ENCODE measurements around the gene STAT1.
A peak's percentile ranks its signal among the peaks of the same experiment; 100 is the strongest.
"Not testable (repeated sequence)": the region's sequence is repeated elsewhere in the genome, so short reads cannot be mapped to it uniquely, and the experiment has no call there.

The STAT1 gene

GRCh38 chr2:190961918-190962487, 52.0 kb downstream of the STAT1 start:
- no peak overlapping the region for H3K9ac ChIP-seq (ENCODE audit: low read length)
- H3K36me3 ChIP-seq (ENCODE audit: control insufficient read depth, insufficient read depth, low read length) = peaks cover 4% of the 10 kb centered on the region
- no peaks in the 10 kb centered on the region for H3K27me3 ChIP-seq (ENCODE audit: control insufficient read depth, insufficient read depth, low read length)
- no peak overlapping the region for H3K4me3 ChIP-seq (ENCODE audit: low read length)
- no peaks in the 10 kb centered on the region for H3K9me3 ChIP-seq (ENCODE audit: control insufficient read depth, low read length)
- H3K4me1 ChIP-seq (ENCODE audit: control insufficient read depth, insufficient read depth, low read length) = no peaks in the 10 kb centered on the region

DNA sequence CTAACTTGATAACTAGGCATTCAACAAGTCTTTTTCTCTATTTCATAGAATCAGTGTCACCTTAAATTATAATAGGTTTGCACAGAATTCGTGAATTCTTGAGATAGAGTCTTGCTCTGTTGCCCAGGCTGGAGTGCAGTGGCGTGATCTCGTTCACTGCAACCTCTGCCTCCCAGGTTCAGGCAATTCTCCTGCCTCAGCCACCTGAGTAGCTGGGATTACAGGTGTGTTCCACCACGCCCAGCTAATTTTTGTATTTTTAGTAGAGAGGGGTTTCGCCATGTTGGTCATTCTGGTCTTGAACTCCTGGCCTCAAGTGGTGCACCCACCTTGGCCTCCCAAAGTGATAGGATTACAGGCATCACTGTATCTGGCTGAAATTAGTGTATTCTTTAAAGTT, 52.9 kb downstream of the STAT1 start:
- H3K27me3 ChIP-seq (ENCODE audit: control insufficient read depth, insufficient read depth, low read length); H3K9ac ChIP-seq (ENCODE audit: low read length); H3K9me3 ChIP-seq (ENCODE audit: control insufficient read depth, low read length); H3K4me3 ChIP-seq (ENCODE audit: low read length); H3K4me1 ChIP-seq (ENCODE audit: control insufficient read depth, insufficient read depth, low read length); H3K36me3 ChIP-seq (ENCODE audit: control insufficient read depth, insufficient read depth, low read length): not testable (repeated sequence)

DNA sequence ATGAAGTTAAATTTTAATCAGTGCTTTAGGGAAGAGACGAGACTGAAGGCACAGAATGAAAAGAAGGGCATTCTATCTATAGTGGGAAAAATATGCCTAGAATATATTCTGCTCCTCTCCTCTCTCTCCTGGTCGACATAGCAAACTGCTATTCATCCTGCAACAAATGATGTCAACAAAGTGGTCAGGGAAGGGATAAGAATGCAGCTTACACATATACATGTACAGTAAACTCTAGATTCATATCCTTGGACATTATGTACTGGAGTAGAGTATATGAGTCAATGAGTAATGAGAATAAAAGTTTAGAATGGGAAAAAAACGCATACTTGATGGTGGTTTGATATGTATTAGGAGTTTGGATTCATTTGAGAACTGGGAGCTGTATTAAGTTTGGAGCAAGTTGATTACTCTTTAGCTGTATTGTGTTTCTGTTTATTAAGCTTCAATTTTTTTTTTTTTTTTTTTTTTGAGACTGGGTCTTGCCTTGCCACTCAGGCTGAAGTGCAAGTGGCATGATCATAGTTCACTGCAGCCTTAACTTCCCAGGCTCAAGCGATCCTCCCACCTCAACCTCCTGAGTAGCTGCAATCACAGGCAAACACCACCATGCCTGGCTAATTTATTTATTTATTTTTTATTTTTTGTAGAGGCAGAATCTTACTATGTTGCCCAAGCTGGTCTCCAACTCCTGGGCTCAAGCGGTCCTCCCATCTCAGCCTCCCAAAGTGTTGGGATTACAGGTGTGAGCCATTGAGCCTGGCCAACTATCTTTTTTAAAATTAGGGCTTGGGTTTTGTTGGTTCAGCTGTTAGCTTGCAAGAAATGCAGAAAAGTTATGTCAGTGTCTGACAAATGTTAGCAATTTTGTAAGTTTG, 53.8 kb downstream of the STAT1 start:
- Histone ChIP-seq H3K4me3 (ENCODE audit: low read length) (no peak overlapping the region), H3K4me1 (ENCODE audit: control insufficient read depth, insufficient read depth, low read length) (no peaks in the 10 kb centered on the region), H3K9me3 (ENCODE audit: control insufficient read depth, low read length) (no peaks in the 10 kb centered on the region), H3K9ac (ENCODE audit: low read length) (no peak overlapping the region), H3K36me3 (ENCODE audit: control insufficient read depth, insufficient read depth, low read length) (no peaks in the 10 kb centered on the region), H3K27me3 (ENCODE audit: control insufficient read depth, insufficient read depth, low read length) (no peaks in the 10 kb centered on the region)

DNA sequence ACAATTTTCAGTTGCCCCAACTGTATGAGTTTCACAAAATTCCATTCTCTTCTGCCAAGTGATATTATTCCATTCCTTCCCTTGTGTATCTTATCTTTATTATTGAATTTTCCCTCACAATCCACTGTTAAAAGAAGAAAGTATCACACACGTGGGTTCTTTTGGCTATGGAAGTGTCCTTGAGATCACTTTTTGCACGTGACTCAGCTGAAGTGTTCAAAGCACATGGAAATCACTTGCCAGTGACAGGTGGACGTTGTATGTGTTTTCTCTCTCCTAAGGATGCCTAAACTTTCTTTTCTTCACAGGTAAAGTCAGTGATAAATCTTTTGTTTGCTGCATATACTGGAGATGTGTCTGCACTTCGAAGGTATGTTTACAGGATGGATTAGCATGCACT, 60.7 kb downstream of the STAT1 start:
- H3K4me3 ChIP-seq (ENCODE audit: low read length) = no peak overlapping the region
- H3K36me3 ChIP-seq (ENCODE audit: control insufficient read depth, insufficient read depth, low read length) = no peaks in the 10 kb centered on the region
- peaks cover 9% of the 10 kb centered on the region for H3K4me1 ChIP-seq (ENCODE audit: control insufficient read depth, insufficient read depth, low read length)
- no peaks in the 10 kb centered on the region for H3K9me3 ChIP-seq (ENCODE audit: control insufficient read depth, low read length)
- no peak overlapping the region for H3K9ac ChIP-seq (ENCODE audit: low read length)
- no peaks in the 10 kb centered on the region for H3K27me3 ChIP-seq (ENCODE audit: control insufficient read depth, insufficient read depth, low read length)

DNA sequence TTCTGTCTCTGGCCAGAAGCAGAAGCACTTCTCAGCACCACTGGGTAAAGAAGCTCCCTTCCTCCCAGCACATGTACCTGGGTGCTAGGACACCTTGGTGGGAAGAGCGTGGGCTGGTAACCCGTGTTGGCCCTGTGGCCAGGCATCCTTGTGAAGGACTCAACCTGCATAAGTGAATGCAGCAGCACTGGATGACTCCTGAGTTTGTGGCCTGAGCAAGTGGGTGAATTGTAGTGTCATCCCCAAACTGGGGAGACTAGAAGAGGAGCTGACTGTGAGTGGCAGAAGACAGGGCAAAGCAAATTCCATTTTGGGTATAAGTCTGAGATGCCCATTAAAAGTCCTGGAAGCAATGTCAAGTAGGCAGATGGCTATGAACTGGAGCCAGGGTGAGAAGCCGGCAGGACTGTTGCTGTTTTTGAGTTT, 63.4 kb downstream of the STAT1 start:
- no peaks in the 10 kb centered on the region for H3K27me3 ChIP-seq (ENCODE audit: control insufficient read depth, insufficient read depth, low read length)
- H3K36me3 ChIP-seq (ENCODE audit: control insufficient read depth, insufficient read depth, low read length) = no peaks in the 10 kb centered on the region
- H3K9ac ChIP-seq (ENCODE audit: low read length) = no peak overlapping the region
- H3K4me3 ChIP-seq (ENCODE audit: low read length) = no peak overlapping the region
- H3K9me3 ChIP-seq (ENCODE audit: control insufficient read depth, low read length) = no peaks in the 10 kb centered on the region
- H3K4me1 ChIP-seq (ENCODE audit: control insufficient read depth, insufficient read depth, low read length) = peaks cover 22% of the 10 kb centered on the region

DNA sequence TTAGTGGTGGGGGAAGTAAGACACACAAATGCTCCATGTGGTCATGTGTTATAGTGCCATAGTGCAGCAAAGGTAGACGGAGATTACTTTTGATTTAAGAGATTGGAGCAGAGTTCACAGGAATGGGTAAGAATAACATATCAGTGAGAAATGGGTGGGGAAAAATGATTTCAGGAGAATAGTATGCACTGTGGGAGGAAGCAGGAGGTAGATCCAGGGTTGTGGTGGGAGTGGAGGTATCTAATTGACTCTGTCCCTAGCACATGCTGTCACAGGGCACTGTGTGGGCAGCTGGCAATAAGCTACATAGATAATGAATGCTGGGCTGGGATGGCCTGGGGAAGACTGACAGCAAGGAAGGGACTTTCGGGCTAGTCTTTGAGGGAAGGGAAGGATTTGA, 65.3 kb downstream of the STAT1 start:
- Histone ChIP-seq H3K4me1 (ENCODE audit: control insufficient read depth, insufficient read depth, low read length) (peaks cover 22% of the 10 kb centered on the region), H3K9me3 (ENCODE audit: control insufficient read depth, low read length) (no peaks in the 10 kb centered on the region), H3K27me3 (ENCODE audit: control insufficient read depth, insufficient read depth, low read length) (no peaks in the 10 kb centered on the region), H3K36me3 (ENCODE audit: control insufficient read depth, insufficient read depth, low read length) (no peaks in the 10 kb centered on the region), H3K4me3 (ENCODE audit: low read length) (no peak overlapping the region), H3K9ac (ENCODE audit: low read length) (peak overlapping the region; percentile 2)

GRCh38 chr2:190947711-190948251, 66.2 kb downstream of the STAT1 start:
- H3K27me3 ChIP-seq (ENCODE audit: control insufficient read depth, insufficient read depth, low read length) = no peaks in the 10 kb centered on the region
- H3K9me3 ChIP-seq (ENCODE audit: control insufficient read depth, low read length) = no peaks in the 10 kb centered on the region
- H3K4me3 ChIP-seq (ENCODE audit: low read length) = no peak overlapping the region
- peak overlapping the region; percentile 2 for H3K9ac ChIP-seq (ENCODE audit: low read length)
- peaks cover 22% of the 10 kb centered on the region for H3K4me1 ChIP-seq (ENCODE audit: control insufficient read depth, insufficient read depth, low read length)
- H3K36me3 ChIP-seq (ENCODE audit: control insufficient read depth, insufficient read depth, low read length) = no peaks in the 10 kb centered on the region

DNA sequence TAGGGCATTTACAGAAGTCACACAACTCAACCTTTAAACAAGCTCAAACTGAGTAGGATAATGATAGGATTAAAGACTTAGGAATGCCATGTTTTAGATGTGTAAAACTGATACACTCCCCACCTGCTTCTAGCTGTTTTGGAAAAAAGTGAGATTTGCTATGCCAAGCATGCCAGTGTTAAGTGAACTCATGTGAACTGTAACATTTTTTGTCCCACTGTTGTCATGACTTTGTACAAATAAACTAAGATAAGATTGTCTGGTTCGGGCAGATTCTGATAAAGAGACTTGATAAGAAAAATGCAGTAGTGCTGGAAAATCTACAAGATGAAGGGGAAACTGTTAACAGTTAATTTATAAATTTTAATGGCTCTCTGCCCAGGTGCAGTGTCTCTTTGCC, 66.8 kb downstream of the STAT1 start:
- no peaks in the 10 kb centered on the region for H3K27me3 ChIP-seq (ENCODE audit: control insufficient read depth, insufficient read depth, low read length)
- no peaks in the 10 kb centered on the region for H3K36me3 ChIP-seq (ENCODE audit: control insufficient read depth, insufficient read depth, low read length)
- H3K9ac ChIP-seq (ENCODE audit: low read length) = no peak overlapping the region
- no peak overlapping the region for H3K4me3 ChIP-seq (ENCODE audit: low read length)
- H3K4me1 ChIP-seq (ENCODE audit: control insufficient read depth, insufficient read depth, low read length) = peaks cover 22% of the 10 kb centered on the region
- no peaks in the 10 kb centered on the region for H3K9me3 ChIP-seq (ENCODE audit: control insufficient read depth, low read length)

DNA sequence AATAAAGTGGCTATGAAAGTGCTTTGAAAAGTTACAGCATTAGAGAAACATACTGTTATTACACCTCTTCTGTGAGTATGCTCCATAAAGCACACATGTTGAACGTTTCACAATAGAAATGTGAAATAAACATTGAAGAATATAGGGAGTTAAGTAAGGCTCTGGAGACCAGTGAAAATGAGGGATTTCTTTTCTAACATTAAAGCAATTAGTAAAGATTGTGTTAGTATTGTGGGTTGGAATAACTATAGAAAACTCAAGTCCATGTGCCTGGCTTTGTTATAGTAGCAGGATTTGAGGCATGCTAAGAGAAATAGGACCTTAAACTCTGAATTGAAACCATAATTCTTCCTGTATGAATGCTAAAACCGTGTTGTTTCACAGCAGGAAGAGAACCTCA, 70.3 kb downstream of the STAT1 start:
- Histone ChIP-seq H3K4me3 (ENCODE audit: low read length) (no peak overlapping the region), H3K36me3 (ENCODE audit: control insufficient read depth, insufficient read depth, low read length) (no peaks in the 10 kb centered on the region), H3K4me1 (ENCODE audit: control insufficient read depth, insufficient read depth, low read length) (peaks cover 18% of the 10 kb centered on the region), H3K9ac (ENCODE audit: low read length) (no peak overlapping the region), H3K9me3 (ENCODE audit: control insufficient read depth, low read length) (no peaks in the 10 kb centered on the region), H3K27me3 (ENCODE audit: control insufficient read depth, insufficient read depth, low read length) (no peaks in the 10 kb centered on the region)

GRCh38 chr2:190942697-190943096, 71.3 kb downstream of the STAT1 start:
- no peak overlapping the region for H3K4me3 ChIP-seq (ENCODE audit: low read length)

DNA sequence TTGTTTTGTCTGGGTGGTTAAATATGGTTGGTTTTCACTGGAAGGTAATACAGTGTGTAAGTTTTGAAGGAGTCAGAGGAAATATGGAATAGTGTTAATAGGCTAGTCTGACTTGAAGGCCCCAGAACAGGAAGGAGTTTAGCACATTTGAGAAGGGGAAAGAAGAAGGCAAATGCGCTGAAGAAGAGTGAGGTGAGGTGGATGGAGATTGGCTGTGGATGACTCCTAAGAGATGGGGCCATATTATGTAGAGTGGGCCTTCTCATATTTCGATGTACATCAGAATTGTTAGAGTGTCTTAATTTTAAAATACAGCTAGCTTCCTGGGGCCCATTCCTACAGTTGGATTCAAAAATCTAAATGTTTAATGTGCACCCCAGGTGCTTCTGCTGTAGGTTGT, 72.4 kb downstream of the STAT1 start:
- H3K9ac ChIP-seq (ENCODE audit: low read length) = no peak overlapping the region
- no peaks in the 10 kb centered on the region for H3K4me1 ChIP-seq (ENCODE audit: control insufficient read depth, insufficient read depth, low read length)
- H3K27me3 ChIP-seq (ENCODE audit: control insufficient read depth, insufficient read depth, low read length) = no peaks in the 10 kb centered on the region
- H3K9me3 ChIP-seq (ENCODE audit: control insufficient read depth, low read length) = no peaks in the 10 kb centered on the region
- no peaks in the 10 kb centered on the region for H3K36me3 ChIP-seq (ENCODE audit: control insufficient read depth, insufficient read depth, low read length)
- no peak overlapping the region for H3K4me3 ChIP-seq (ENCODE audit: low read length)

More at GRCh38 chr2:190942697-190943096, 71.3 kb downstream of the STAT1 start:
- Histone ChIP-seq H3K27me3 (ENCODE audit: control insufficient read depth, insufficient read depth, low read length) (no peaks in the 10 kb centered on the region), H3K4me1 (ENCODE audit: control insufficient read depth, insufficient read depth, low read length) (peaks cover 8% of the 10 kb centered on the region), H3K9ac (ENCODE audit: low read length) (no peak overlapping the region), H3K9me3 (ENCODE audit: control insufficient read depth, low read length) (no peaks in the 10 kb centered on the region), H3K36me3 (ENCODE audit: control insufficient read depth, insufficient read depth, low read length) (no peaks in the 10 kb centered on the region)

DNA sequence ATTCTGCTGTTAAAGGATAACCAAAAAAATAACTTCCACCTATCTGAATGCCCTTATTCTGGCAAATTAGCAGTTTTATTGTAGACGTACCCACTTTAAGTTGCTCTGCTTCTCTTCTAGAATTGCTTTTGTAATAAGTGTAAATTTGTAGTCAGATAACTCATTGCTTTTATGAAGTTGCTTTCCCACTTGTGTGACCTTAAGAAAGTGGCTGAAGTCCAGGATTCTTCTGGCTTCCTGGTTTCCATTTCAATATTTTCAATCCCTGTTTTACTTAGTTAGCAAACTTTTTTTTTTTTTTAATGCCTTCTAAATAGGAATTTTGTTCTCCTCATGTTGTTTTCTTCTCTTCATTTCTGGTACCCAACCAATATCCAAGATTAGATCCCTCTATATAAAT, 73.5 kb downstream of the STAT1 start:
- Histone ChIP-seq H3K4me3 (ENCODE audit: low read length) (no peak overlapping the region), H3K9ac (ENCODE audit: low read length) (no peak overlapping the region), H3K36me3 (ENCODE audit: control insufficient read depth, insufficient read depth, low read length) (no peaks in the 10 kb centered on the region), H3K4me1 (ENCODE audit: control insufficient read depth, insufficient read depth, low read length) (no peaks in the 10 kb centered on the region), H3K9me3 (ENCODE audit: control insufficient read depth, low read length) (no peaks in the 10 kb centered on the region), H3K27me3 (ENCODE audit: control insufficient read depth, insufficient read depth, low read length) (no peaks in the 10 kb centered on the region)

Measured in mucosa of stomach (tissue), 1 donor.